H1 (cell line): ENCODE data around the gene XPOT. TPM values are rescaled to one million over a fixed set of nuclear protein-coding genes. Genes with fewer than 3 reads are reported as not detected.

Experiments
- CHD7 ChIP-seq: fragments of 300-600 bp; sonication (generic); IDR thresholded peaks from 2 replicates; pipeline ENCODE4 v1.7.1; 2012; ENCODE audit warnings: low read length, moderate library complexity, mild to moderate bottlenecking, inconsistent platforms; ENCODE audit not compliant: insufficient replicate concordance
- RAD21 ChIP-seq, 2 experiments: IDR thresholded peaks in 1 of 2; conservative IDR thresholded peaks in 1 of 2; 2 replicates each; pipeline ENCODE4 v1.6.1; 2011; ENCODE audit warnings: low read depth in 2 of 2, low read length in 2 of 2, improper control_type of control experiment in 1 of 2, inconsistent platforms in 1 of 2, mild to moderate bottlenecking in 1 of 2, moderate library complexity in 1 of 2
- RBBP5 ChIP-seq: IDR thresholded peaks from 2 replicates; pipeline ENCODE4 v1.7.1; 2012; ENCODE audit warnings: low read depth, mild to moderate bottlenecking, inconsistent platforms, low read length, moderate library complexity, borderline replicate concordance
- RFX5 ChIP-seq: IDR thresholded peaks from 2 replicates; pipeline ENCODE4 v1.6.1; 2011; ENCODE audit warnings: low read depth, low read length, improper control_type of control experiment, borderline replicate concordance
- SIRT6 ChIP-seq: IDR thresholded peaks from one replicate; pipeline ENCODE4 v1.7.1; 2012; ENCODE audit warnings: low read length, inconsistent platforms
- TAF7 ChIP-seq: optimal IDR thresholded peaks from 2 replicates; pipeline ENCODE3; 2011; ENCODE audit warnings: low read depth, mild to moderate bottlenecking, inconsistent platforms, low read length, moderate library complexity, borderline replicate concordance
- TEAD4 ChIP-seq: IDR thresholded peaks from 2 replicates; pipeline ENCODE4 v1.6.1; 2012; ENCODE audit warnings: low read depth, low read length, inconsistent platforms, mixed read lengths
- polyA plus RNA-seq, 7 experiments: library from polyadenylated mRNA; depleted of rRNA in 3 of 7; stranded (reverse) in 5 of 7; unstranded in 2 of 7; fragments of >200 nt in 5 of 7; fragments of 200-250 nt in 2 of 7; gene quantifications; 1 replicate in 5 of 7; 2 replicates in 1 of 7; 4 replicates in 1 of 7; pipeline versions ENCODE4 v1.2.1 to v1.2.3, GENCODE V29; 2011 to 2013; ENCODE audit warnings: missing spikeins in 2 of 7, mixed read lengths in 2 of 7
- total RNA-seq: library from RNA; stranded (reverse); fragmentation: NEBNext Ultra II Directional; extraction: Animal tissue kit (Norgen Biotek cat#: 25700); gene quantifications from 2 replicates; pipeline ENCODE4 v1.2.1, GENCODE V29; 2021

Gene XPOT
- total and polyA plus RNA-seq, 2 of the 8 experiments (the other 6 are each of a cell fraction or from before 2014, with no cell fraction given) = 38.8 to 176 TPM

DNA sequence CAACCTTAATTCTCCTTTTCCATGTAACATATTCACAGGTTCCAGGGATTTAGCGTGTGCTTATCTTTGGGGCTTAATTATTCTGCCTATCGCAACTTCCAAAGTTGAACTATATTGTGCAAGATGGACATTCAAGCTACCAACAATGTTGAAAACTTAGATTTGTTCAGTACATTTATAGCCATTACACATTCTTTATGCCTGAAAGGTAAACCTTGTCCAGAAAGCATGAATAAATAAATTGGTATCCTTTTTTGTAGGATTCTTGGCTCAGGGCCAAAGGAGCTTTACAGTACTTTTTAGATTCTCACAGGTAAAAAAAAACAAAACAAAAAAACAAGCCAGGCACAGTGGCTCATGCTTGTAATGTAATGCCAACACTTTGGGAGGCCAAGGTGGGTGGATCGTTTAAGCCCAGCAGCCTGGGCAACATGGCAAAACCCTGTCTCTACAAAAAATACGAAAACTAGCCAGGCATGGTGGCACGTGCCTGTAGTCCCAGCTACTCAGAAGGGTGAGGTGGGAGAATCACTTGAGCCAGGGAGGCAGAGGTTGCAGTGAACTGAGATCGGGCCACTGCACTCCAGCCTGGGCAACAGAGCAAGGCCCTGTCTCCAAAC is 16.9 kb upstream of the XPOT start (continued):
- TF ChIP-seq CHD7 = no peak
- no peak for TF ChIP-seq SIRT6
- TF ChIP-seq RAD21 (IDR thresholded peaks at IDR 0.05 in 1 of 2, conservative IDR thresholded peaks at IDR 0.05 in 1 of 2; ENCODE audit: low read depth in 2 of 2, low read length in 2 of 2) = no peak
- no peak for TF ChIP-seq RFX5
- TF ChIP-seq TAF7 = no peak
- no peak for TF ChIP-seq RBBP5
- TF ChIP-seq TEAD4 = no peak
